Epithelial cell of prostate (primary cell): ENCODE results near the gene TOX3.

Source experiments
- DNase-seq: peaks from one replicate; pipeline ENCODE4 v3.0.0-alpha.2; 2011; ENCODE audit warnings: low read depth, low spot score
- H3K27ac ChIP-seq: fragments of 450-650 bp; 2 replicates; pipeline ENCODE4 v1.5.1; 2017; ENCODE audit warnings: mild to moderate bottlenecking

Gene TOX3

DNA sequence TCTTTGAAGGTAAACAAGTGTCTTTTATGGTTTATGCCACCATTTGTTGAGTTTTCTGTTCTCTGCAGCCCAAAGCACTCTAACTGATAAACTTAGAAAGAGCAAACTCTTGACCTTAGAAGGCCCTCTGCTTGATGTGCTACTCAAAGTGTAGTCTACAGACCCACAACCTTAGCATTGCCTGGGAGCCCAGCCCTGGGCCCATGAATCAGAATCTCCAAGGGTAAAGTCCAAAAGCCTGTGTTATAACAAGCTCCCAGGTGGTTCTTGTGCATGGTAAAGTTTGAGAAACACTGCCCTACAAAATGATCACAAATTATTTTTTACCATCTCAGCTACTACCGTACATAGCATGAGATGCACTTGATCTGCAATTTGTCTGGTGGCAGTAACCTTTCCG is 6.0 kb downstream of the TOX3 start:
- no peak overlapping the region for H3K27ac ChIP-seq
- no peak for DNase-seq

DNA sequence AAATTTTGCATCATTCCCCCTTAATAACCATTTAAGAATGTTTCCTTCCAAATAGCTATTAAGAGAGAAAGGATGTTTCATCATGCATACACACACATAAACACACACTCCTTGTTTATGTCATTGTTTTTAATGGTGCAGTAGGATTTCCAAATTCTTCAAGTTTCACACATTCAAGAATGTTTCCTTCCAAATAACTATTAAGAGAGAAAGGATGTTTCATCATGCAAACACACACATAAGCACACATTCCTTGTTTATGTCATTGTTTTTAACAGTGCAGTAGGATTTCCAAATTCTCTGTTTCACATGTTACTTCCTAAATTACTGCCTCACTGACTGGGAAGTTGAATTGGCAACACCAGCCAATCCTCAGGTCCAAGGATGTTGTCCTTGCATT is 7.8 kb downstream of the TOX3 start:
- H3K27ac ChIP-seq: no peak overlapping the region
- DNase-seq: no peak

DNA sequence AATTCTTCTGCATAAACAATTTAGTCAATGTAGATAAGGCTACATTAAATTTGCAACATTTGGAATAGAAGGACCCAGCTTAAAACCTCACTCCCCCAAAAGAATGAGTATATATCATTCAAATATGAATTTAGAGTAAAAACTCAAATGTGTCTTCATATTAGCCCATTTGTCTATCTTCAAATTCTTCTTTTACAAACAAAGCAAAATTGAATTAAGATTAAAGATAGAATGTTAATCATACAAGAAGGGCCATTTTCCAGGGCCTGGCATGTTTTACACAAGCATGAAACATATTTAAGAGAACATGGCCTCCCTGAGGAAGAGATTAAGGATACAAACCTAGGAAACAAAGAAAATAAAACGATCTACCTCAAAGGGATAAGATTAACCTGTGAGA is 8.4 kb downstream of the TOX3 start:
- DNase-seq: no peak
- no peak overlapping the region for H3K27ac ChIP-seq

DNA sequence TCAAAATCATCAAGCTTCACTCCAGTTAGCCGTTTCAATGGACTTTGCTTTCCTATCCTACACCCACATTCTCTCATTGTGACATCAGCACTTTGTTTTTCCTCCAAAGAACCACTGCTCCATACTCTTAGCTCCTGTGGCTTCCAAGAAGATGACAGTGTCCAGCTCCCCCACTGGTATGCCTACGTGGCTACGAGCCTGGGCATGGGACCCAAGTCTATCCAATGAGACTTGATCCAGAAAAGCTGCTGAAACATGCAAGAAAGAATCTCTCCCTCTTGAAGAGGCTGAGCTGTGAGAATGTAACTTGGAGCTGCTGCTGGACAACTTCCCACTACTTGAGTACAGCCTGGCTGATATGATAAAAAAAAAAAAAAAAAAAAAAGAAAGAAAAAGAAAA is 9.4 kb downstream of the TOX3 start:
- H3K27ac ChIP-seq: no peak overlapping the region
- DNase-seq: no peak

DNA sequence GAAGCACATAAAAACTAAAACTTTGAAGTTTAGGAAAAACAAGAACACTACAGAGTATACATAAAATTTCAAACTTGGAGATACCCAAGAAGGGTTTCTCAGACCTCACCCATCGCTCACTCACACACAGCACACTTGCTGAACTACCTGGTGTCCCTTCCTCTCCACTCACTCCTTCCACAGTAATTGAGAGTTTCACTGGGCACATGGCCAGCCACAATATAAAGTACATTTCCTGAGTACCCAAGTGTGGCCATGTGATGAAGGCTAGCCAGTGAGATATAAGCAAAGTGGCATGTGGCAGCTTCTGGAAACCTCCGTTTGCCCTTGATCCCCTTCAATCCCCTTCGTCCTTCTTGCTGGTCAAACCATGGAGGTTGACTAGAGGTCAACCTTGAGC is 11.9 kb downstream of the TOX3 start:
- no peak overlapping the region for H3K27ac ChIP-seq
- DNase-seq: no peak

DNA sequence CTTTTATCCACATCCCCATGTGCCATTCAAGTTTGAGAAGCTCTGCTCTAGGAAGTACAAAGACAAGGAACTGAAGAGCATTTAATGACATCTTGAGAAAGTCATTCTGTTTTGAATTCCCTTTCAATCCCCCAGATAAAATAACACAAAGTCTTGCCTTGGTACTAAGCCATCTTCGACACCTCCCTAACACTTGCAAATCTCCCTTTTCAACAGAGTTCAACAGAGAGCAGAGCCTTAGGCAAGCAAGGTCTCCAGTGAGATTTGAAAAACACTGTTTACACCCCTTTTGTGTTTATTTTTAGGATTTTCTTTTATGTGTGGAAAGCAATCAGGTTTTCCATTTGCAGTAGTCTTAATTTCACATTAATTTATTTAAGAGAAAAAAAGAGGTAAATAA is 13.6 kb downstream of the TOX3 start:
- no peak overlapping the region for H3K27ac ChIP-seq
- no peak for DNase-seq

DNA sequence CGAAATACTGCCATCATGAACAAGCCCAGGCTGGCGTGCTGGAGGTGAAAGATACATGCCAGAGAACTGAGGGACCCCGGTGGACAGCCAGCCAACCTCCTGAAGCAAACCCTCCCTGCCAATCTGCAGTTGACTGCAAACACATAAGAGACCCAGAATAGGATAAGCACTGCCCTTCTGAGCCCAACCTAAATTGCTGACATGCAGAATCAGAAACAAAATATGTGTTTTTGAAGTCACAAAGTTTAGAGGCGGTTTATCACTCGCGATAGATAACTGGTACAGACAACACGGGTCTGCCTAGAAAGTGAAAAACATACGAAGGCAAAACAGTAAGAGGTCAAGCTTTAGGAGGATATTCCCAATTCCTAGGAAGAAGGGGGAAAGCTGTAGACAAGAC is 14.6 kb downstream of the TOX3 start:
- DNase-seq: no peak
- no peak overlapping the region for H3K27ac ChIP-seq

DNA sequence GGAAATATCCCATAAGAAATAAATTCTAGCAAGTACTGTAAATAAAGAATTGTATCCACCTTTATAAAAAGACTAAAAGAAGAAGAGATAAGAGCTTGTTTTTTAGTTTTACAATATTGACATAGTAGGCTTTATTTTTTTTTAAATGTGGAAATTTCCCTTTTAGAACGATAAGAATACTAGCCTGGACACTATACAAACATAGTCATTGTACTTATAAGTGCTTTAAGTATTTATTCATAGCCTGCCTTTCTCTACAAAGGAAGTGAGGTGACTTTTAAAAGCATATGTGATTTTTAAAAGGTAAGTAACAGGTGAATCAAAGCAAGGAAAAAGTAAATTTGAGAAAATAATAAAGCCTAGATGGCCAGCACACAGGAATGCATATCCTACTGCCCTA is 17.7 kb downstream of the TOX3 start:
- no peak overlapping the region for H3K27ac ChIP-seq
- no peak for DNase-seq

DNA sequence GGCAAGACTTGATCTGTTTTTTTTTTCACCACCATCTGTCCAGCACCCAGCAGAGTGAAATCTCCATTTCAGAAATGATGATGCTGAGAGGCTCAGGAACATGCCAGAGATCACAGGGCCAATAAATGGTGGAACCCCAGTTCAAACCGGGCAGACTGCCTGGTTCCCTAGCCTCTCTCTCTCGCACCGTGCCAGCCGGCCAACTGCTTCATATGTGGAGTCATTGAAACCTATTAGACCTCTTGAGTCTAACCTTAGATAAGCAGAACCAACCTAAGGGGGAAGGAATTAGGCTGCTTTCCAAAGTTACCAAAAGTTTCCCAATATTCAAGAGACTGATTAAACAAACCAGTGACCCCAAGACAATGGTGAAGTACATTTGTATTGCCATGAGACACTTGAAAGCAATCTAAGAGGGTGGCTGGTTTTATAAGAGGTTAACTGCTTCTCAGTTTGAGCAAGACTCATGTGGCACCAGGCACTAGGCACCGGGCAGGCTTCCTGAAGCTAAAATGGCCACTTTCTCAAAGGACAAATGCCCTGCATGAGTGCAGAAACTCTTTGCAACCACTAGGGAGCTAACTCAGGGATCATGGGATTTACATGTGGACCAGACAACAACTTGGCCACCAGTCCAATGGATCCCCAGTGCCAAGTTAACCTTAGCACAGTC is 18.4 kb downstream of the TOX3 start:
- DNase-seq: no peak
- H3K27ac ChIP-seq: no peak overlapping the region

DNA sequence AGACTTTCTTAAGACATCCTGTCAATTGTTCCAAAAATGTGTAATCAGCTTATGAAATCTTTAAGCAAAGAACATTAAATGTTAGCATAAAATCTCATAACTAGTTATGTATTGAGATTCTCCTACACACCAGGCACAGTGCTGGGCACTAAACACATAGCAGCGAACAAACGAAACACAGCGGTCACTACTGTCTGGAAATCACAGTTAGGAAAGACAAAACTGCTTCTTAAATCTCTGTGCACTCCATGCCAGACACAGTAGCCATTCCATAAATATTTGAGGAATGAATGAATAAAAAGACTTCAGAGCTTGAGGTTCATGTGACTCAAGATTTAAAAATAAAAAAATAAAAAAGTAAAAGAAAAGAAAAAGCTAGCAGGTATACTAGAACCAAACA is 20.1 kb downstream of the TOX3 start:
- no peak for DNase-seq
- no peak overlapping the region for H3K27ac ChIP-seq

DNA sequence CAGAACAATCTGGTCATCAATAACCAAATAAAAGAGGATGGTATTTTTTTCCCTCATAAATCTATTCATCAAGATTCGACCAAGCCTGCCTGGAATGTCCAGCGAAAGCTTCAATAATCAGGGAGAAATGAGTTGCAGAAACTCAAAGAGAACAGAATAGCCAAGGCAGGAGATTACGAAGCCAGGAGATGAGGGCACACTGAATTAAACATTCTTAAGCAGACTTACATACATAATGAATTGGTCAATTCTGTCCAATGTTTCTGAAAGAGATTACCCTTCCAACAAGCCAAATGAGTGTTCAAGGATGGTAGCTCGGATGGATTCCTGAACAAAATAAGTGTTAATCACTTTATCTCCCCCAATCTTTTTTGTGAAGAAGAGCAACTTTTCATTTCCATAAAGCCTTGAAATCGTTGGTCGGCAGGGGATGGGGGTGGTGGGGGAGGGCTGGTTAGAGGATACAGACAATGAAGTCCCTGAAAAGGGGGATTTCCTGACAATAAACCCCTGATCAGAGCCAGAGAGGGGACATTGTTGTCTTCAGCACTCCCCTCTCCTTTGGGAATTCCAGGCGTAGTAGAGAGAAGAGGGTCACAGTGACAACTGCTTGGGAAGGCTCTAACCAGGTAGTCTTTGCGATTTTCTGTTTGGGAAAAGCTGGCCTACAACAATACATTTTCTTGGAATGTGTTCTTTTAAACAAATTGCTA is 20.7 kb downstream of the TOX3 start:
- DNase-seq: no peak
- no peak overlapping the region for H3K27ac ChIP-seq

DNA sequence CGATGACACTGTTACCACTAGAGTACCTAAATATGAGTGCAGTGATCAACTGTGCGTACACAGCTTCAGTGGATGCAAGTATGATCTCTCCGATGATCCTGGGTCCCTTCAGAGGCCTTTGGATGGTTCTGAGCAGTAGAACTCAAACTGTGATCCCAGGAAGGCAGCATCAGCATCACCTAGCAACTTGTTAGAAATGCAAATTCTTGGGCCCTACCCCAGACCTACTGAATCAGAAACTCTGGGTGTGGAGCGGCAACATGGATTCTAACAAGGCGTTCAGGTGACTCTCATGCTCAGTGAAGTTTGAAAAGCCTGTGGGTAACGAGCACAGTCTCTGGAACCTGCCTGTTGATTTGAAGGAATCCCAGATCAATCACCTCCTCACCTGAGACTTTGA is 25.4 kb downstream of the TOX3 start:
- H3K27ac ChIP-seq: no peak overlapping the region

DNA sequence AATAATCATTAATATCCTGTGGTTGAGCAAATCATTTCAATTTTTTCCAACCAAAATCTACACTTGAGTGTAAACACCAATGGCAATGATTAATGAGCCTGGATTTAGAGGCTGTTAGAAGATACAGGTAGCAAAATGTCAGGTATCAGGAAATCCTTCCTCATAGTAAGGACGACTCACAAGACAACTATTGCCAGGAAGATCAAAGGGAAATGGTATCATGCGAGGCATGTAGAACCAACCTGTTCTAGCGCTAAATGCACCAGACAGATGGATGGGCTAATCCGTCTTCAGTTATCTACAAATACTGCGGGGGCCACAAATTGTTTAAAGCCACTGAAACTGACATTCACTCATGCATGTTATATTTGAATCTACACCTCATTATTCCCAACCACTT is 28.1 kb downstream of the TOX3 start:
- H3K27ac ChIP-seq: no peak overlapping the region
- no peak for DNase-seq

More for the DNA sequence above, 25.4 kb downstream of the TOX3 start:
- no peak for DNase-seq

DNA sequence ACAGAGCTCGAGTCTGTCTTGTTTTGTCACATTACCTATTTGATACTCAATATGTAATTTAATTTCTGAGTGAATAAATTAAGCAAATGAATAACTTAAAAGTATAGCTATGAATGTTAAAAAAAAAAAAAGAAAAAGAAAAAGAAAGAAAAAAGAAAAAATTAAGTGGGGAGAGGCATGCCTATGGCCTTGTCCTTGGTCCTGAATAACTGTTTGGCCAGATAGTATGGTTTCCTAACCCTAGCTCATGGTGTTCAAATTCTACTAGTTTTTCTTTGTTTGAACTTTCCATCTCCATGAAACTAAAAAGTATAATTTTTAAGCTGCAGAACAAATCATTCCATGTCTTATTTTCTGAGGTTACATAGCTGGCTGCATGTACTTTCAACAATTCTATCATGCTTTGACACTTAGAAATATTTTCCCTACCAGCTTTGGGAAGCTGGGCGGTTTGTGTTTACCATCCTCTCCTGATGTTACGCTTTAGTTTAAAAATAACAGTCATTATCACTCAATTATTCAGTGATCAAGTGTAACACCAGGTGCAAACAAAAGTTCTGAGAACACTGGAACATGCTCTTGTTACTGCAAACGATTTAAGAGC is 31.8 kb downstream of the TOX3 start:
- H3K27ac ChIP-seq: no peak overlapping the region

DNA sequence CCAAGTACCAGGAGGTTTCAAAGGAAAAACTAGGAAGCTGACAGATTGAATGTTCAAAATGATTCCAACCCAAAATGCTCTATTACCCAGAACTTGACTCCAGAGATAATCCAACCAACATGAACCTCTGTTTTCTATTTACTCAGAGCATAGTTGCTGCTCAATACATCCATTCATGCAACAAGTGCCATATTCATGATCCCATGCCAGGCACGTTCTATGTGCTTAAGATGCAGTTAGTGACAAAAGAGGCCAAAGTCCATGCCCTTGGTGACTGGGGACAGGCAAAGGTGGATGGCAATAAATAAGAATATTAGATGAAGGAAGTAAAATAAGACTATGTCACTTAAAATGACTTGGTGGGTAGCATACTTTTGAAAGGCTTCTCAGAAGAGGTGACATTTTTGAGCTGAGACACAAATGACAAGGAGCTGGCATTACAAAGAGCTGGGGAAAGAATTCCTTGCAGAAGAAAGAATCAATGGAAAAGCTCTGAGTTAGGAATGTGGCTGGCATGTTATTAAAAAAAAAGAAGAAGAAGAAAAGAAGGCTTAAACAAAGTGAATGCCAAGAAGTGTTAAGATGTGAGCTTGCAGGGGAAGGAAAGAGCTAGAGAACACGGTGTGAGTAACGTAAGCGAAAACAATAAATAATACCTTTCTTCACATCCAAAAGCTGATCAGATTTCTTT is 34.5 kb downstream of the TOX3 start:
- no peak overlapping the region for H3K27ac ChIP-seq
- no peak for DNase-seq

More for the DNA sequence above, 31.8 kb downstream of the TOX3 start:
- no peak for DNase-seq

DNA sequence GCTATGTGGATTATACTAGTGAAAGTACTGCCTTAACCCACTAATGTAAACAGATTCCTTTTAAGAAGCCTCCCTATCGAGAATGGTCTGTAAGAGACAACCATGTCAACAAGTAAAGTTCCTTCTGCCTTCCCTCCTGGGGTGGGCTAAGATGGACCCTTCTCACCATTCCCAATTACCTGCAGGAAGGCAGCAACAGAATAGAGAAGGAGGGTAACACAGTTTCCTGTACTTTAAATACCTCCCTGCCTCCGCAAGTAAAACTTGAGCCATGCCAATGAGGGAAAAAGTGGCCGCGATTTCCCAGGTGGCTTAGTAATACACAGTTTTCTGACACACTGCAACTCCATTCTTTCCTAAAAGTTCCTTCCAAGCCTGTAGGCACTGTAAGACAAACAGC is 45.2 kb downstream of the TOX3 start:
- no peak for DNase-seq
- H3K27ac ChIP-seq: no peak overlapping the region

DNA sequence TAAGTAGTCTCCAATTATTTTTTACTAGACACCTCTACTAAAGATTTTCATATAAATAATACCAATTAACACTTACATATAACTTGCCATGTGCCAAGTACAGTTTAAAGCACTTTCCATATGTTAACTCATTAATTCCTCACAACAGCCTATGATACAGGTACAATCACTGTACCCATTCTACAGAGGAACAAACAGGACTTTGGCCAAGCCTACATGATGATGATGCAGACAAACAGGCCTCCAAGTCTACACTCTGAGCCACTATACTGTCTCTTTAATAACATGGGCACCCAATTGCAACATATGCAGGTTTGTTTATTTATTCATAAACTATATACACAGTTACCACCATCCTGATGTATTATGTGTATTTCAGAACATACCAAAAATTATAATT is 46.0 kb downstream of the TOX3 start:
- no peak for DNase-seq
- H3K27ac ChIP-seq: no peak overlapping the region

DNA sequence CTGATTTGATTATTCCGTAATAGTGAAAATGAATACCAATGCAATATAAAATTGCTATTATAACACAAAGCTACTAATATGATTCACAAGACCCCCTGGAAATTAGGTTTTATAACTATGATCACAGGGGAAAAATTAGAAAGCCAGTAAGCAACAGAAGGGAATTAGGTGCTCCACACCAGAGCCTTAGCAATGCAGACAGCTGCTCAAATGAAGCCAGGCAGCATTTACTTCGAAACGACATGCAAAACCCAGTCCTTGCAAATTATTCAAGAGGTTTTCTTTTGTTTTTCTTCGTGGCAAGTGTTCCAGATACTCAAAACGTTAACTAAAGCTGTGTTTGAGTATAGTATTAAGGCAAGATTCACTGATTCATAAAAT is 47.9 kb downstream of the TOX3 start:
- H3K27ac ChIP-seq: no peak overlapping the region
- no peak for DNase-seq

DNA sequence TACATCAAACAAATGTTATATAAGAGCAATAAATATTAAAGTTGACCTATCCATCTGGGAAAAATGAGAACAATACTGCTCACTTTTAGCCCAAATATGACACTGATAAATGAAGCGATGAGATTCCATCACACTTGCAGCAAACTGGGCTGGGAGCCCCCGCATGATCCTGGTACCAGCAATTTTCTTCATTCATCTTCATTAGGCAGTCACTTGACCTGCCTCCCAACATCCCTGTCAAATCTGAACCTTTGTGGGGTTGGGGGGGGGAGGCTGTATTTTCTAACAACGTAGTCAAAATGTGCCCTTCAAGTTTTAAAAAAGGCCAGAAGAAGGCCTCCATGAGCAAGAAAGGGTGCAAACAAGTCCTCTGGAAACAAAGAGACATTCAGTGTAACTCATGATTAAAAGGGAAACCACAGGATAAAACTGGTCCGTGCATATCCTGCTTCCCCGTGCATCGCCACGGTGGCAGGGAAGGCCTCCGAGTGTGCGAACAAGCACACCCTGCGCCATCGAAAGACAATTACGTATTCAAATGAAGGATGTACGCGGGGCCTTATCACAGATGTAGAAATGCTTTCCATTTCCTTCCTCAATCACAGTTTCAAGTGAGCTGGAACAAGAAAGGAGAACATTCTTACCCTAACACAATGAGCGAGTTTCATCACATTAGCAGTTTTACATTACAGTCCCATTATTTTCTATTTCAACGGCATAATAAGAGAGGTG is 48.4 kb downstream of the TOX3 start:
- DNase-seq: no peak
- no peak overlapping the region for H3K27ac ChIP-seq

DNA sequence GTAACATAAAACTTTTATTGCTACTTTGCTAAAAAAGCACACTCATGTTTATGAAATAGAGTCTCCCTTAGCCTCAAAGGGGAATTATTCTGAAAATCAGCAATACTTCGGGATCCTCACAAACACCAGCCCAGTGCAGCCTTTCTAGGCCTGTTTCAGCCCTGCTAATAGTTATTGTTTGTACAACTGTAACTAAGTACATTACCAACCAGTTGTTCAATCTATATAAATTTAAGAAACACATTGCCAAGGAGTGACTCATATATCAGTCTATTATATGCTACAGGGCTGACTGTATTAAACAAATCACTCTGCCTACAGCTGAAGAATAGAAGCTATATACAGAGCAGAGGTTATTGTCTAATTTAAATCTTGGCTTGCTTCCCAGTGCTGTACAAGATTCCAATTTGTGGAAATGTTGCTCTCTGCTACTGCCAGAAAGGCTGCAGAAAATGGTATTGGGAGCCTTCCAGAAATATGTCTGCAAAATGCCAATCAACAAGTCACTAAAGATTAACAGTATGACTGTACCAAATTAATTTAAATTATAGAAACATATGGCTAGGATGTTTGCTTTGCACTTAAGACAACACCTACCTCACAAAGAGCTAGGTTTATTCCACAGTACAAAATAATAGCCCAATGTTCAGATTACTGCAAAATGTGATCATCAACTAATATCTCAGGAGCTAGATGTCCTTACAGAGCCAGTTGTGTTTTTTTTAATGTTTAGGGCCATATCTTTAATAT is 49.7 kb downstream of the TOX3 start:
- DNase-seq: peak; percentile 5
- no peak overlapping the region for H3K27ac ChIP-seq
